IMR-90 (cell line): ENCODE measurements around the gene CDC42EP2.

Source experiments
- CEBPB ChIP-seq: IDR thresholded peaks from 2 replicates; pipeline ENCODE4 v1.6.1; 2012; ENCODE audit warnings: low read depth, low read length, improper control_type of control experiment
- FOS ChIP-seq: fragments of 150-350 bp; IDR thresholded peaks from 2 replicates; pipeline ENCODE4 v1.6.1; 2016; ENCODE audit warnings: low read depth, low read length
- MAZ ChIP-seq: IDR thresholded peaks from 2 replicates; pipeline ENCODE4 v1.6.1; 2012; ENCODE audit warnings: low read depth, mild to moderate bottlenecking, low read length, improper control_type of control experiment, moderate library complexity, borderline replicate concordance
- POLR2A ChIP-seq: IDR thresholded peaks from 2 replicates; pipeline ENCODE4 v1.6.1; 2012; ENCODE audit warnings: mild to moderate bottlenecking, low read depth, low read length
- SMC3 ChIP-seq: fragments of 150-350 bp; IDR thresholded peaks from 2 replicates; pipeline ENCODE4 v1.6.1; 2016; ENCODE audit warnings: low read depth, mild to moderate bottlenecking, antibody characterized with exemption, low read length, moderate library complexity
- TF ChIP-seq, protein P1 (sequence below): conservative IDR thresholded peaks from 2 replicates; pipeline ENCODE4 v1.5.1; 2012; ENCODE audit warnings: mild to moderate bottlenecking, low read depth, low read length, improper control_type of control experiment
- TF ChIP-seq, protein P2 (sequence below): fragments of 150-350 bp; IDR thresholded peaks from 2 replicates; pipeline ENCODE4 v1.6.1; 2017; ENCODE audit warnings: mild to moderate bottlenecking, antibody characterized with exemption, low read length, low read depth

DNA sequence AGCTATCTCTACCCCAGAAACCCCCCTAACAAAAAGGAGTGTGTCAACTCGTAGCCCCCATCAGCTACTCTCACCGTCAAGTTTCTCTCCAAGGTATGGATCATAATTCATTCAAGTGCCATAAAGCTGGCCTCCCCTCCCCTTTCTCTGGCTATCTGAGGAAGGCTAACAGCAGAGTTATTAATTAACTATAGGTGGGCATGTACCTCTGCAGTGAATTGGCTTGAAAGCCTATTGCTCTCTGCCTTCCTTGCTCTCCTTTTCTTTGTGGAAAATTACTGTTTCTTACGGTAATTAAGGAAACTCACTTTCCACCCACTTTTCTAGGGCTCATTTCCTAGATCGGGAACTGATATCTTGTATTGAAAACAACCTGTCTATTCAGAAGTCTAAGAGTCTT, 38.8 kb upstream of the CDC42EP2 start:
- TF ChIP-seq POLR2A, result no peak
- TF ChIP-seq, protein P1, sequence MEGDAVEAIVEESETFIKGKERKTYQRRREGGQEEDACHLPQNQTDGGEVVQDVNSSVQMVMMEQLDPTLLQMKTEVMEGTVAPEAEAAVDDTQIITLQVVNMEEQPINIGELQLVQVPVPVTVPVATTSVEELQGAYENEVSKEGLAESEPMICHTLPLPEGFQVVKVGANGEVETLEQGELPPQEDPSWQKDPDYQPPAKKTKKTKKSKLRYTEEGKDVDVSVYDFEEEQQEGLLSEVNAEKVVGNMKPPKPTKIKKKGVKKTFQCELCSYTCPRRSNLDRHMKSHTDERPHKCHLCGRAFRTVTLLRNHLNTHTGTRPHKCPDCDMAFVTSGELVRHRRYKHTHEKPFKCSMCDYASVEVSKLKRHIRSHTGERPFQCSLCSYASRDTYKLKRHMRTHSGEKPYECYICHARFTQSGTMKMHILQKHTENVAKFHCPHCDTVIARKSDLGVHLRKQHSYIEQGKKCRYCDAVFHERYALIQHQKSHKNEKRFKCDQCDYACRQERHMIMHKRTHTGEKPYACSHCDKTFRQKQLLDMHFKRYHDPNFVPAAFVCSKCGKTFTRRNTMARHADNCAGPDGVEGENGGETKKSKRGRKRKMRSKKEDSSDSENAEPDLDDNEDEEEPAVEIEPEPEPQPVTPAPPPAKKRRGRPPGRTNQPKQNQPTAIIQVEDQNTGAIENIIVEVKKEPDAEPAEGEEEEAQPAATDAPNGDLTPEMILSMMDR, result no peak
- TF ChIP-seq MAZ, result no peak
- TF ChIP-seq FOS, result no peak
- TF ChIP-seq SMC3, result no peak
- TF ChIP-seq, protein P2, sequence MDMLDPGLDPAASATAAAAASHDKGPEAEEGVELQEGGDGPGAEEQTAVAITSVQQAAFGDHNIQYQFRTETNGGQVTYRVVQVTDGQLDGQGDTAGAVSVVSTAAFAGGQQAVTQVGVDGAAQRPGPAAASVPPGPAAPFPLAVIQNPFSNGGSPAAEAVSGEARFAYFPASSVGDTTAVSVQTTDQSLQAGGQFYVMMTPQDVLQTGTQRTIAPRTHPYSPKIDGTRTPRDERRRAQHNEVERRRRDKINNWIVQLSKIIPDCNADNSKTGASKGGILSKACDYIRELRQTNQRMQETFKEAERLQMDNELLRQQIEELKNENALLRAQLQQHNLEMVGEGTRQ, result no peak
- TF ChIP-seq CEBPB, result no peak
